HL-60 (cell line): ENCODE results near the gene FGGY.

Experiments
- DNase-seq, 2 experiments: peaks; one replicate each; pipeline ENCODE4 v3.0.0-alpha.2; 2010 to 2020; ENCODE audit warnings: low read depth in 1 of 2, low spot score in 1 of 2
- H3K27ac ChIP-seq: fragments of 250-450 bp; sonication (Bioruptor Pico); replicated peaks from 2 replicates; pipeline ENCODE4 v1.5.1; 2020; ENCODE audit warnings: mild to moderate bottlenecking, moderate library complexity
- H3K27me3 ChIP-seq: fragments of 250-450 bp; sonication (Bioruptor Pico); 2 replicates; pipeline ENCODE4 v1.5.1; 2021; ENCODE audit warnings: mild to moderate bottlenecking, moderate library complexity; ENCODE audit not compliant: insufficient read depth, poor library complexity, severe bottlenecking
- H3K4me3 ChIP-seq: replicated peaks from 2 replicates; pipeline ENCODE4 v1.5.1; 2011; ENCODE audit warnings: mild to moderate bottlenecking, control low read depth, low read length; ENCODE audit not compliant: insufficient read depth
- GABPA ChIP-seq: IDR thresholded peaks from 2 replicates; pipeline ENCODE4 v1.6.1; 2012; ENCODE audit warnings: low read depth
- POLR2AphosphoS5 ChIP-seq: IDR thresholded peaks from 2 replicates; pipeline ENCODE4 v1.6.1; 2012; ENCODE audit warnings: low read depth
- SPI1 ChIP-seq: IDR thresholded peaks from 2 replicates; pipeline ENCODE4 v1.6.1; 2012; ENCODE audit warnings: low read depth, mild to moderate bottlenecking, borderline replicate concordance
- TF ChIP-seq, protein P1 (sequence below): IDR thresholded peaks from 2 replicates; pipeline ENCODE4 v1.6.1; 2012; ENCODE audit warnings: low read depth; ENCODE audit not compliant: insufficient replicate concordance
- TF ChIP-seq, protein P2 (sequence below): IDR thresholded peaks from one replicate; pipeline ENCODE4 v1.5.1; 2011; ENCODE audit warnings: low read length, control low read depth, inconsistent platforms; ENCODE audit not compliant: insufficient read depth

FGGY gene

DNA sequence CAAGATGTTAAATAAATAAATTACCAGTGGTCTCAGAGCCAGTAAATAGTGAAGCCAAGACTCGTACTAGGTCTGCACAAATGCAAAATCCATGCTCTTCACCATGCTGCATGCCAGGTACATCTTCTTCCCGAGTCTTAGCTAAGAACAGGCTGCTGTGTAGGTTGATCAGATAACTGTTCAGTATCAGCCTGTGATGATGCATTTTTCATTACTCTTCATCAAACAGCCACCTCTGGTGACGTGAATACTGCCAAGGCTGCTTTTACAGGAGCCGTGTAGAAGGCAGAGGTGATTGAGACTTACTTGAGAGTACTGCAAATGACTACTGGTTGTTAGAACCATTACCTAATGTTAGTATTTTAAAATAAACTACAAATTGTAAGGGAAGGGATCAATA lies 478.6 kb downstream of the FGGY start:
- Histone ChIP-seq H3K27ac (no peak overlapping the region), H3K27me3 (no peaks in the 10 kb centered on the region), H3K4me3 (no peak overlapping the region)
- TF ChIP-seq POLR2AphosphoS5 (no peak), GABPA (no peak), SPI1 (no peak)
- TF ChIP-seq, protein P1, sequence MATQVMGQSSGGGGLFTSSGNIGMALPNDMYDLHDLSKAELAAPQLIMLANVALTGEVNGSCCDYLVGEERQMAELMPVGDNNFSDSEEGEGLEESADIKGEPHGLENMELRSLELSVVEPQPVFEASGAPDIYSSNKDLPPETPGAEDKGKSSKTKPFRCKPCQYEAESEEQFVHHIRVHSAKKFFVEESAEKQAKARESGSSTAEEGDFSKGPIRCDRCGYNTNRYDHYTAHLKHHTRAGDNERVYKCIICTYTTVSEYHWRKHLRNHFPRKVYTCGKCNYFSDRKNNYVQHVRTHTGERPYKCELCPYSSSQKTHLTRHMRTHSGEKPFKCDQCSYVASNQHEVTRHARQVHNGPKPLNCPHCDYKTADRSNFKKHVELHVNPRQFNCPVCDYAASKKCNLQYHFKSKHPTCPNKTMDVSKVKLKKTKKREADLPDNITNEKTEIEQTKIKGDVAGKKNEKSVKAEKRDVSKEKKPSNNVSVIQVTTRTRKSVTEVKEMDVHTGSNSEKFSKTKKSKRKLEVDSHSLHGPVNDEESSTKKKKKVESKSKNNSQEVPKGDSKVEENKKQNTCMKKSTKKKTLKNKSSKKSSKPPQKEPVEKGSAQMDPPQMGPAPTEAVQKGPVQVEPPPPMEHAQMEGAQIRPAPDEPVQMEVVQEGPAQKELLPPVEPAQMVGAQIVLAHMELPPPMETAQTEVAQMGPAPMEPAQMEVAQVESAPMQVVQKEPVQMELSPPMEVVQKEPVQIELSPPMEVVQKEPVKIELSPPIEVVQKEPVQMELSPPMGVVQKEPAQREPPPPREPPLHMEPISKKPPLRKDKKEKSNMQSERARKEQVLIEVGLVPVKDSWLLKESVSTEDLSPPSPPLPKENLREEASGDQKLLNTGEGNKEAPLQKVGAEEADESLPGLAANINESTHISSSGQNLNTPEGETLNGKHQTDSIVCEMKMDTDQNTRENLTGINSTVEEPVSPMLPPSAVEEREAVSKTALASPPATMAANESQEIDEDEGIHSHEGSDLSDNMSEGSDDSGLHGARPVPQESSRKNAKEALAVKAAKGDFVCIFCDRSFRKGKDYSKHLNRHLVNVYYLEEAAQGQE, result no peak
- TF ChIP-seq, protein P2, sequence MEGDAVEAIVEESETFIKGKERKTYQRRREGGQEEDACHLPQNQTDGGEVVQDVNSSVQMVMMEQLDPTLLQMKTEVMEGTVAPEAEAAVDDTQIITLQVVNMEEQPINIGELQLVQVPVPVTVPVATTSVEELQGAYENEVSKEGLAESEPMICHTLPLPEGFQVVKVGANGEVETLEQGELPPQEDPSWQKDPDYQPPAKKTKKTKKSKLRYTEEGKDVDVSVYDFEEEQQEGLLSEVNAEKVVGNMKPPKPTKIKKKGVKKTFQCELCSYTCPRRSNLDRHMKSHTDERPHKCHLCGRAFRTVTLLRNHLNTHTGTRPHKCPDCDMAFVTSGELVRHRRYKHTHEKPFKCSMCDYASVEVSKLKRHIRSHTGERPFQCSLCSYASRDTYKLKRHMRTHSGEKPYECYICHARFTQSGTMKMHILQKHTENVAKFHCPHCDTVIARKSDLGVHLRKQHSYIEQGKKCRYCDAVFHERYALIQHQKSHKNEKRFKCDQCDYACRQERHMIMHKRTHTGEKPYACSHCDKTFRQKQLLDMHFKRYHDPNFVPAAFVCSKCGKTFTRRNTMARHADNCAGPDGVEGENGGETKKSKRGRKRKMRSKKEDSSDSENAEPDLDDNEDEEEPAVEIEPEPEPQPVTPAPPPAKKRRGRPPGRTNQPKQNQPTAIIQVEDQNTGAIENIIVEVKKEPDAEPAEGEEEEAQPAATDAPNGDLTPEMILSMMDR, result no peak
- DNase-seq, result no peak

DNA sequence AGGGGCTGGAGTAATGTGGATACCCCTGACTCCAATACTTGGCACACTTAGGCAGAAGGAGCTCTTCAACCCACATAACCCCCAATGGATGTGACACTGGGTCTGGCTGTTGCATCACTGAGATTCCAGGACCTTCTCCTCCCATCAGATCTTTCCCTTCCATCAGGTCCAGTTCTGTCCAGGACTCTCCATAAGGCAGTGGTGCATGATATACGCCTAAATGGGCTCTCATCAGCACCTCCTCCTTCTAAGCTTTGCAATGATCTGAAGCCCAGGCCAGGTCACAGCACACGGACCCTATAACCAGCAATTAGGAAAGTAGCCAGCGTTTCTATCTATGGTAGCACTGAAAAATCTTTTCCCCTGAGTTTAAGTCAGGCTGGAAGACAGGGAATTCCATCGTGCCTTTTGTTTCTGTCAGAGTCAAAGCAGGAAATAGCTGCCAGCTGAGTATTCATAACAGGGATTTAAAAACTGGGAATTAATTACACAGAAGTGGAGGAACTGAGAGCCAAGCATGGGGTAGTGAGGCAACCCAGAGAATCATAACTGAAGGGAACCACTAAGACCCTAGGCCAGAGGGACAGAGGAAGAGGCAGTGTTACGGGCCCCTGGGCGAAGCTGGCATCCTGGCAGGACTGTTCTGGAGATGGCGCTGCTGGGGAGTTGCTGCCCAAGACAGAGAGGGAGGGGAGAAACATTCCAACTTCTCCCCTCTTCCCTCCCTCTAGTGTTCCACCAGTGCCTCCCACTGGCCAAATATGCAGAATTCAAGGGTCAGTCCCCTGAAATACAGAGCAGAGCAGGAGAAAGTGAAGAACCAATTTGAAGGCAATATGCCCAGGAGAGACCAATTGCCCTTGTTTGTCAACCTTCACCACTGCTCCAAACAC lies 480.3 kb downstream of the FGGY start:
- Histone ChIP-seq H3K4me3 (no peak overlapping the region), H3K27ac (no peak overlapping the region), H3K27me3 (no peaks in the 10 kb centered on the region)
- no peak for DNase-seq
- no peak for TF ChIP-seq GABPA
- TF ChIP-seq, protein P1, result no peak
- no peak for TF ChIP-seq SPI1
- no peak for TF ChIP-seq POLR2AphosphoS5
- TF ChIP-seq, protein P2, result no peak

DNA sequence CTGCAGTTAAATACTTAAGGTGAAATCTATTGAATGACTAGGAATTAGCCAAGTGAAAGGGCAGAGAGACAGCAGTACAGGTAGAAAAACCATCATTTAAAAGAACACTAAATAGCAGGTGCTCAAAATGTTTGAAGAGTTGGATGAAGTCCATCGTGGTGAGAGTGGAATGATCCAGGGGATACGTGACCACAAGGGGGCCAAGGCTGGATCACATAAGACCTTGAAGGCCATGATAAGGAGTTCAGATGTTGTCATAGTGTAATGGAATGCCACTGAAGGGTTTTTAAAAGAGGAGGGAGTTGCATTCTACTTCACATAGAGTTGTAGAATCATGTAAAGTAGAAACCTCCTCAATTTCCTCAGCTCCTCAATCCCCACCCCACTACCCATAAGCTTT lies 483.1 kb downstream of the FGGY start:
- TF ChIP-seq POLR2AphosphoS5, result no peak
- TF ChIP-seq SPI1, result no peak
- no peak for TF ChIP-seq GABPA
- TF ChIP-seq, protein P2, result no peak
- TF ChIP-seq, protein P1, result no peak
- DNase-seq, result no peak
- Histone ChIP-seq H3K27ac (no peak overlapping the region), H3K27me3 (no peaks in the 10 kb centered on the region), H3K4me3 (no peak overlapping the region)
